ENCODE measurements around the gene SPRY4.
"Not testable (repeated sequence)": the region's sequence is repeated elsewhere in the genome, so short reads cannot be mapped to it uniquely, and the experiment has no call there.

The SPRY4 gene

DNA sequence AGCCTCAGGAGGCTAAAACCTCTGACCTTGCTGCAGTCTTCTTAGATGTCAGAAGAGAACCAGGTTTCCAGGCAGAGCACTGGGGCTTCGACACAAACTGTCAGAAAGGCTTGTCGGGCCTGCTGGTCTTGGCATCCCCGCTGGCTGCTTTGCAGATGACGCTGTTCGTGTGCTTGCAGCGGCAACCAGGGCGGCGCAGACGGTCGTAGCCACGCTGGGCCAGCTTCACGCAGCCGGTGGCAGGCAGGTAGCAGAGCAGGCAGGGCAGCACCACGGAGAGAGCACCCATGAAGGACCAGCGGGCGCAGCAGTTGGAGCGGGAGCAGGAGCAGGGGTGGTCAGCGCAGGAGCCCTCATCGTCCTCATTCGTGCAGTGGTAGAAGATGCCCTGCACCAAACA lies 10.7 kb downstream of the SPRY4 start:
- no peak for FAIRE-seq

GRCh38 chr5:142313682-142314081 lies 11.1 kb downstream of the SPRY4 start:
- FAIRE-seq, result no peak

DNA sequence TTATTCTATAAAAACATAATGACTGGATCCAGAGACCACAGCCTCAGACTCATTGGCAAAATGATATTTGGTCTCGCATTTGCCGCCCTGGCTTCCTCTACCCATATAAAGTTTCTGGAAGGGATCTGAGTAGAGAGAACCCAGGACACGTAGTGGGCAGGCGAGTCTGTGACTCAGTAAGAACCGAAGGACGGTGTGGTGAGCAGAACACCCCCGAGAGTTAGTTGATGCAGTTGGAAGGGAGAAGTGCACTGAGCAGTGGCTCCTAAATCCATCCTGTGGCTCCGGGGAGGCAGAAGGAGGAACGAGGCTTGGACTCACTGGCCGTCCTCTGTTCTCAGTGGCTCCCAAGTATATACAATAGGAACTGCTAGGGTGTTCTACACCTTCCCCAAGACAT lies 11.5 kb downstream of the SPRY4 start:
- no peak for FAIRE-seq

DNA sequence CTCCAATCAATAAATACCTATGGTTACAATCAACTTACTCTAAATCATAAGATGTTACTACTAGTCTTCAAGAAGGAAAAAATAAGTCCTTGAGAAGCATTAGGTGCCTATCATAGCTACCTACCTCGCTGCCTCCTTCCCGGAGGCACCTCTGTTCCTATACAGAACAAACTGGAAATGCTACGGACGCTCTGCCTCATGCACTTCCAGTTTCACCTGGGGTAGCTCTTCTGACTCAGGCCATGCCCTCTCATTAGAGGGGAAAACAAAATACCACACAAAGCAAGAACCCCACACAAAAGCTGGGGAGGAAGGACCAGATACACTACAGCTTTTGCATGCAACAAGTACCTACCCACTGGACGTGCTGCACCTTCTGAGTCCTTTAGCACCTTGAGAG lies 12.4 kb downstream of the SPRY4 start:
- no peak for FAIRE-seq

DNA sequence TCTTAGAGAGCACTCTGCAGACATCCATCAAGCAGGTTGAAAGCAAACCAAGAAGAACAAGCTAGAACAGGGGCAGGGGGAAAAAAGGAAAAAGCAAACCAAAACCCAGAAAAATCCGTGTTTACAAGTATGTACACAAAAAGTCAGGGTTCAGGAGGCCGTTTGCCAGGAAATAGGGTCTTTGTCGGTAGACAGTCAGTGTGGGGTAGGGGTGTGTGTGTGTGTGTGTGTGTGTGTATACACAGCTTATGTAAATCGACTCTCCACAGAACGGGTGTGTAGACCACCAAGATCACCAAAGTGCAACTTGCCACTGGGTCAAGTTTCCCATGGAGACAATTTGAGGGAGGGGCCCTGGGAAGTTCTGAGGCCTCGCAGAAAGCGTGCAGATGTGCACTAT lies 13.1 kb downstream of the SPRY4 start:
- FAIRE-seq, result no peak

- FAIRE-seq, result no peak
Measured at GRCh38 chr5:142310803-142311202, 14.0 kb downstream of the SPRY4 start.

DNA sequence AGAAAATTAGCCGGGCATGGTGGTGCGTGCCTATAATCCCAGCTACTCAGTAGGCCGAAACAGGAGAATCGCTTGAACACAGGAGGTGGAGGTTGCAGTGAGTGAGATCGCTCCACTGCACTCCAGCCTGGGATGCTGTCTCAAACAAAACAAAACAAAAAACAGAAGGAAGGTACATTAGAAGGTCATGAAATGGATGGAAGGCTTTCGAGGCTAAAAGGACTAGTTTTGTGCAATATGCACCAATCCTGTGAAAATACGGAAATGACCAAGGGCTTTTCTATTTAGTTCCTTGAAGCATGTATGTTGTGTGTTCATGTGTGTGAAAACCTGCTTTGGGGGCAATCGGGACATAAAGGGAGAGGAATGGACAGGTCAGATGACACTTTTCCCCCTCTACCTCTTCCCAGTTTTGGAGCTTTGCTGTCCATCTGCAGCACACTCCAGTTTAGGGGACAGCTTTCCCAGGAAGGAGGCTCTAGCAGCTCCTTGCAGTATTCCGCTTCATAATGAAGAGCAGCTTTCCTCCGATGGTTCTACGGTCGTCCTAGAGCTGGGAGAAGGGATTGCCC lies 15.0 kb downstream of the SPRY4 start:
- FAIRE-seq, result no peak

GRCh38 chr5:142308358-142308757 lies 16.5 kb downstream of the SPRY4 start:
- no peak for FAIRE-seq

DNA sequence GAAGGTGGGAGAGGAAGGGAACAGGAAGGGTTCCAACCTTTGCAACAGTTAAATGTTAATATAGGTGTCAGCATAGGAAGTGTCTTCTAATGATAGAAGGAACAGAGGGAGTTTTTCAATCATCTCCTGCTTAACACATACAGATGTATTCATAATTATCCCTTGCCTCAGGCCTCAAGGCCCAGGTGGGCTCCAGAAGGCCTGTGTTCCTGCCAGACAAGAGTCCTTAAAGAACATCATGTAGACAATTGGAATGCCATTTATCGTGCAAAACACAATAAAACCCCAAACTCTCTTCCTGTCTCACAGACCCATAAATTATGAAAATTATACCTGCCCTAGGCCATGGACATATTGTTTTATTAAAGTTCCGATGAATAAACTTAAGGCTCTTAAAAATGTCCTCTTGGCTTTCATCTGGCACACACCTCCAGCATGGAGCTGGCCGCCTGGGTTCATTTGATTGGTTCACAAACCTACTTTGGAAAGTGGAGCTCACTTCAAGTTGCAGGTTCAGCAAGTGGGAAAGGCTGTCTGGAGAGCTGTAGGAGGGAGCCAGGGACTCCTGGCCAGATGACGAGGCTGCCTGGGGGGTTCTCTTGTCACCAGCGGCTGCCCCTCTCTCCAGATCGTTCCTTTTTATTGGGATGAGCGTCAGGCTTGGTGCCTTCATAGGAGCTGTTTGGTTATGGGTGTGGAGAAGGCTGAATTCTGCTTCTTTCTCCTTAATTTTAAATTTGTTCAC lies 17.5 kb downstream of the SPRY4 start:
- FAIRE-seq, result no peak

DNA sequence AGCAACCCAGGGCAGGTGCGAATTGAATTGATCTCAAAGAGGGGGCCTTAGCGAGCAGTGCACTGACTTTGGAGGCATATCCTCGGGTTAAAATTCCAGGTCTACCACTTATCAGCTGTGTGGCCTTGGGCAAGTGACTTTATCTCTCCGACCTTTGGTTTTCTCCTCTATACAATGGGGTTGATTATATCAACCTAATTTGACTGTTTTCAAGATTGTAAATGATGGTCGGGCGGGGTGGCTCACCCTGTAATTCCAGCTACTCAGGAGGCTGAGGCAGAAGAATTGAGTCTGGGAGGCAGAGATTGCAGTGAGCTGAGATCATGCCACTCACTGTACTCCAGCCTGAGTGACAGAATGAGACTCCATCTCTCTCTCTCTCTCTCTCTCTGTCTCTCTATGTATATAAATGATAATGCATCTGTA lies 18.7 kb downstream of the SPRY4 start:
- FAIRE-seq, result no peak

DNA sequence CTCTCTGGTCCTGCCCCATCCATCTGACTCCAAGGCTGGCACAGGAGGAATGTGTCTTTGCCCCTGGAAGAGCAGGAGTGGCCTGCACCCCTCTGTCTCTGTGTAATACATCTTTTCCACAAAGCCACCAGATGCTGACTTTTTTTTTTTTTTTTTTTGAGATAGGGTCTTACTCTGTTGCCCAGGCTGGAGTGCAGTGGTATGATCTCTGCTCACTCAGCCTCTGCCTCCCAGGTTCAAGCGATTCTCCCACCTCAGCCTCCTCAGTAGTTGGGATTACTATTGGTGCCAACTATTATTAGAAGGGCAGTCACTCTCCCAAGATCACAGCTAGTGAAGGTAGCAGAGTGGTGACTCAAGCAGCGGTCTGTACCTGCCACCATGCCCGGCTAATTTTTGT lies 19.6 kb downstream of the SPRY4 start:
- no peak for FAIRE-seq

DNA sequence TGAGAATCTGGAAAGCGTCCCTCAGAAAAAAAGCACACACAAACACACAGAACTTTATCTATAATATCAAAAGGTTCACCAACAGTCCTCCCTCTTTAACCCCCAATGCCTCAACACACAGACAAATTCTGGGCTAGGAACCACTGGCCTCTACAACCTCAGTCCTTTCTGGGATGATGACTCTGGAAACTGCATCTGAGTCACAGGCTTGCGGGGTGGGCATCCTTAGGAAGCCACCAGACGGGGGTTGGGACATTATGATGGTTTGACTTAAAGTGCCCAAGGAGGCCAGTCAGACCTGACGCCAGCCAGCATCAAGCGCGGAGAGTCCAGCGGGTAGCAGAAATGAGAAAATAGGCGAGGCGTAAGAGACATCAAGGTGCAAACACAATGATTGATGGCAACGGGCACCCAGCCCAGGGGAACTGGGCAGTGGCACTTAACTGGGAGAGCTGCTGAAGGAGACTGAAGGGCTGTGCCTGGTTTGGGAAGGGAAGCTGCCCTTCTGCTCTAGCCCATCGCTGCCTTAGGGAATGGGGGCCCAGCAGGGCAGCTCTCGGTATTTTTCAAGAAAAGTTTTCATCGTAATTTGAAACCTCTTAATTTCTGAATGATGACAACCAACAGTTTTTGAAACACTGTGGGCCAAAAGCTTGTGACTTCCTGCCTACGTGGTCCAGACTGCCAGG lies 20.7 kb downstream of the SPRY4 start:
- no peak for FAIRE-seq

DNA sequence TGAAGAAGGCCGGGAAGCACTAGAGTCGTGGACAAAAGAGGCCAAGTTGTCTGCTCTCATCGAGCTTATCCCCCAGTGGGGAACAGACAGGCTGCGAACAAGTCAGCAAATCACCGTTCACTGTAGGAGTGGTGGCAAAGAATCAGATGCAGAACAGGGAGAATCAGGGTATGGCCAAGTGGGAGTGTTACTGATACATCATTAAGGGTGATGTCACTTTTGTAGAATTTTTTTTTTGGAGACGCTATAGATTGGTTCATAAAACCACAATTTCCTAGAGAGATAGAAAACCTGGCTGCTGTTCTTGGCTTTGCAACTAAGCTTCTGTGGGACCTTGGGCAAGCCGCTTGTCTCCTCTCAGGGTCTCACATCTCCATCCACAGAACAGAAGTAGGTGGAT lies 21.3 kb downstream of the SPRY4 start:
- FAIRE-seq, result no peak

DNA sequence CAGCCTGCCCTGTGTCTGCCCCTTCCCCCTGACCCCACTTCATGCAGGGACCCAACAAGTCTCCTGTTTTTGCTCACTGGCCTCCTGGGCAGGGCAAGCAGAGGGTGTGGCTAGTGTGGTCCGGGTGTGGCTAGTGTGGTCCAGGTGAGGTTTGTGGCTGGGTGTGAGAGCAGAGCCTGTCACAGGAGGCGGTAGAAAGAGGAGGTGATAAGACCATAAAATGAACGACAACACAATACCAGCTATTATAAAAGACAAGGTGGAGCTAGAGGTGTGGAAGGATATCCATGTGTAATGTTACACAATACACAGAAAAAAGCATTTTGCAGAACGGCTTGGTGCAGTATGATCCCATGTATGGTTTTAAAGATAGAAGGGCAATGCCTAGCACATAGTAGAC lies 23.3 kb downstream of the SPRY4 start:
- FAIRE-seq, result no peak

- no peak for FAIRE-seq
Measured at GRCh38 chr5:142300677-142301076, 24.1 kb downstream of the SPRY4 start.

DNA sequence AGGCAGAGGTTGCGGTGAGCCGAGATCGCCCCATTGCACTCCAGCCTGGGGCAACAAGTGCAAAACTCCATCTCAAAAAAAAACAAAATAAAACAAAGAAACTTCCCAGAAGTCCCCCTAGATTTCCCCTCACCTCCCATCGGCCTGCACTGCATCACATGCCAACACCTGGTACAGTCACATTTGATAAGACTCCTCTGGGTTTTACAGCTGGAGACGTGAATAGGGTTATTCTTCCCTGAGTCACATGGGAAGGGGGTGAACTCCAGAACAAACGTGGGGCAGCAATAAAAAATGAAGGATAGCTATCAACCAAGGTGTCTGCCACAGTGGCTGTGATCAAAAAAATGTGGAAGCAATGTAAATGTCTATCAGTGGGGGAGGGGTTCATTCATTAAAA lies 26.0 kb downstream of the SPRY4 start:
- FAIRE-seq, result no peak

DNA sequence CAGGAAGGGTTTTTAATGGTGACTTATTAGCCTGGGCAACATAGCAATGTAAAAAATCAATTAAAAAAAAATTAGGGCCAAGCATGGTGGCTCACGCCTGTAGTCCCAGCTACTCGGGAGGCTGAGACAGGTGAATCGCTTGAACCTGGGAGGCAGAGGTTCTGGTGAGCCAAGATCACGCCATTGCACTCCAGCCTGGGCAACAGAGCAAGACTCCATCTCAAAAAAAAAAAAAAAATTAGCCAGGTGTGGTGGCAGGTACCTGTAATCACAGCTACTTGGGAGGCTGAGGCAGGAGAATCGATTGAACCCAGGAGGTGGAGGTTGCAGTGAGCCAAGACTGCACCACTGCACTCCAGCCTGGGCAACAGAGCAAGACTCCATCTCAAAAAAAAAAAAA lies 27.0 kb downstream of the SPRY4 start:
- not testable (repeated sequence) for FAIRE-seq

GRCh38 chr5:142296914-142297417 lies 27.9 kb downstream of the SPRY4 start:
- no peak for FAIRE-seq

DNA sequence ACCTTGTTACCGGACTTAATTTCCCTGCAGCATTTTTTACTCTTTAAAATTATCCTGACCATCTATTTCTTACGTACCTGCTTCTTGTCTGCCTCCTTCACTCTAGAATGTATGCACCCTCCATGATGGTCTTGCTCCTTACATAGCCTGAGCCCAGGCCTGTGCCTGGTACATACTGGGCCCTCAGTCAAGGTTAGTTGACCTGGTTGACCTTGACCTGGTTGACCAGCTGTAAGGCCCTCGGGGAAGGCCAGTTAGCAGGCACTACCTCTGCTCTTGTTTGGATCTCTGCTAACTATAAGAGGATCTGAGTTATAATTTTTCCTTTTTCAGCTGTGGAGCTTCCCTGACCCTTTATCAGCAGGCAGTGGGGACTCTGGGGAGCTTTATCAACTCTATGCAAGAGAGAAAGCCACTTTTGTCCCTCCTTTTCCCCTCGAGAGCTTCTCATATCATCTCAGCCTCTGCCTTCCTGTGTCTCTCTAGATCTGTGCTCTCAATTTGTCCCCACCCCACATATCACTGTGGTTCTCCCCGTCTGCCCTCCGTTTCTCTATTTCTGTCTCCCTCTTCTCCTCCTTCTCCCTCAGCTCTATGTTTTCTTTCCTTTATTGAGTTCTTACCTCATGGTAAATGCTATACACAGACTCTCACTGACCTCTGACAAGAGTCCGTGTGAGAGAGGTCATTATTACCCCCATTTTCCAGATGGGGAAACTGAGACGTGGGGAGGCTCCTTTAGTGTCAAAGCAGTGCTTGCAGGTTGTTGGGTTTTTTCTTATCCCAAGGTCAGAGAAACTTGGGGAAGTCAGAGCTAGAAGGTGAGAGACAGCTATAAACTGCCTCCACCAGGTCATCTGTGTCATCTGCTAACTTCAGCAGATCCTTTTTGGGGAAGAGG lies 28.6 kb downstream of the SPRY4 start:
- no peak for FAIRE-seq

DNA sequence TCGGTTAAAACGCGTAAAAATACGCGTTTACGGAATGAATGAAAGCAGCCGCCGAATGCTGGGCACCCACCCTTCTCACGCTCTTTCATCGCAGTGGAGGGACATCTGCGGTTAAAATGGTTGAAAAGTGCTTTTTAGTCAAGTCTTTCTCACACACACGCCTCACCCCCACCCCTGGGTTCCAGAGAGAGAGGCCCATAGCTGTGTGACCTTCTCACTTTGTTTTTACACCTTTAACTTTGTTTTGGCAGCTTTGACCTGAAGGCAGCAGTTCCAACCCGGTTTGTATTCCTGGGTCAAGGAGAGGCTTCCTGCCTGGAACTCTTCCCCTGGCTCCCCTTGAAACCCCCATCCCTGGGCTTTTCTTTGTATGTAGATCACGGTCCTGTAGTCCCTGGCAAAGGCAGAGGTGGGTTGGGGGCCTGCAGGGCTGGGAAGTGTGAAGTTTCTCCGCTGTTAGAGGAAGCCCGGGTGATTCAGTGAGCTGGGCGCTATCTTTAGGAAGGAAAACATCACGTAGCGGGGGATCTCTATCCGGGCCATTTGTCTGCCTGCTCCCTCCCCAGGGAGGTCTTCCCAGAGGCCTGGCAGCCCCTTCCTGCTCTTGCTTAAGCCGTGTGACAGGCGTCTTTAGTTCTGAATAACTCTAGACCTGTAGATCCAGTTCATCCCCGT lies 29.6 kb downstream of the SPRY4 start:
- no peak for FAIRE-seq

DNA sequence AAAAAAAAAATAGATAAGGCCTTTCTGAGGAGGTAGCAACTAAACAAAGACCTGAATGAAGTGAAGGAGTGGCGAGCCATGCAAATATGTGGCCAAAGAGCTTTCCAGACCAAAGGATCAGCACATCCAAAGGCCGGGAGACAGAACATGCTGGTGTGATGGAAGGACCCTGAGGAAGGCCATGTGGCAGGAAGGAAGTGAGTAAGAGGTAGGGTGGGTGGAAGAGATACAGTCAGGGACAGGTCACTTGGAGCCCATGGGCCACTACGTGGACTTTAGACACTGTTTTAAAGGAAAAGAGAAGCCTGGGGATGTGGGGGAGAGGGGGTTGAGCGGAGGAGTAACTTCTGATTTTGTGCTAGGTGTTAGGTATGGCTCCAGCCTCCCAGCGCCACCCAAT lies 31.3 kb downstream of the SPRY4 start:
- no peak for FAIRE-seq

DNA sequence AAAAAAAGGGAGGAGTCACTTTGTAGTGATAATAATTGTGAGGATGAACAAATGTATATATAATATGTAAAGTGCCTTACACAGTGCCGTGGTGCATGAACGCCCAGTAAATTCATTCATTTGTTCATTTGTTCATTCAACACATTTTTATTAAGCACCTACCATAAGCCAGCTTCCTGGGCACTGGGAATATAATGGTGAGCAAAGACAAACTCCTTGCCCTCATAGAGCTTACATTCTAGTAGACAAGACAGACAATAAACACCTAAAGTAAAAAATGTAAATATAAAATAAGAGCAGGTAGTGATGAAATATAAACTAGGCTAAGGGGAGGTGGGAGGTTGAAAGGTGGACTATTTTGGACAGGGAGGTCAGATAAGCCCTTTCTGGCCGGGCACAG lies 32.0 kb downstream of the SPRY4 start:
- no peak for FAIRE-seq

- FAIRE-seq, result no peak
Measured at GRCh38 chr5:142292249-142292648, 32.6 kb downstream of the SPRY4 start.
